HG02678 (cell line): Measurements from ENCODE around the gene FGF8.

Source experiments
- ATAC-seq: cut with Tn5 transposase; IDR thresholded peaks from one replicate; pipeline ENCODE4 v1.9.1; 2021; ENCODE audit warnings: mild to moderate bottlenecking, moderate library complexity; ENCODE audit not compliant: unreplicated experiment

FGF8 gene

DNA sequence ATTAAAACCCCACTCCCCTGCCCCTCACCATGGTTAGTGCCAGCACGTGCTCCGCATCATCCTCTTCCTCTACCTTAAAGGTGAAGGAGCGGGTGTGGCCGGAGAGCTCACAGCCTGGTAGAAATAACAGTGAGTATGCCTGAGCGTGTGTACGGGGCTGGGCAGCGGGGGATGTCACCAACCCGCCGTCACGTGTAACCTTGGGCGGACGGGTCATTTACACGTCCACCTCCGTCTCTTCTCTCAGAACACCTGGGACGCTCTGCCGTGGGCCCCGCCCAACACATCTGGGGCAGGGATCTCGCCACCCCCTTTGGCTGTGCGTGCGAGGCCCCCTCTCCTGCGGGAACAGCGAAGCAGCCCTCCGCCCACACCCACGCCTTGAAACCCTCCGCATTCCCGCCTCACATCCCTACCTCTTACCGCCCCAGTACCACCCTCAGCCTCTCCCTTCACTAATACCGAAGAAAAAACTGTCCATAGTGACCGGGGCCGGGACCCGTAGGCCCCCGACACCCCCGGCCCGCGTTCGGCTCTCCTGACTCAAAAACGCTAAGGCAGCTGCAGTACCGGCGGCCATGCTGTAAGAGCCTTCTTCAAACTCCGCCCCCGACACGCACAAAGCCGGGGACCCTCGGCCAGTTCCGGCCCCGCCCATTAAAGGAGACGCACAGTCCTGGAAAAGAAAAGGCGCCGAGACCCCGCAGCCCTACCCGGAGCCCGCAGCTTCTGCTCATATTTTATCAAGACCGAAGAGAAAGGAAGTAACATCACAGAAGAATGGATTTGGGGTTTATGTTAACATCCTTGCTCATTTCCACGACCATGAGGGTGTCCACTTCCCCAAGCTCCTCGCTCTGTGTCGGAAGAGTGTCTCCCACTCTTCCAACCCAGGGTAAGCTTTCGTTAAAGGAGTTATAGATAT, 7.2 kb upstream of the FGF8 start, which contains the start of gene NPM3:
TSS of gene NPM3 (minus strand) at position 636 of the 925 bp plus-strand sequence. CDS start at position 580, 56 bp downstream.
- peak; percentile 64 for ATAC-seq

DNA sequence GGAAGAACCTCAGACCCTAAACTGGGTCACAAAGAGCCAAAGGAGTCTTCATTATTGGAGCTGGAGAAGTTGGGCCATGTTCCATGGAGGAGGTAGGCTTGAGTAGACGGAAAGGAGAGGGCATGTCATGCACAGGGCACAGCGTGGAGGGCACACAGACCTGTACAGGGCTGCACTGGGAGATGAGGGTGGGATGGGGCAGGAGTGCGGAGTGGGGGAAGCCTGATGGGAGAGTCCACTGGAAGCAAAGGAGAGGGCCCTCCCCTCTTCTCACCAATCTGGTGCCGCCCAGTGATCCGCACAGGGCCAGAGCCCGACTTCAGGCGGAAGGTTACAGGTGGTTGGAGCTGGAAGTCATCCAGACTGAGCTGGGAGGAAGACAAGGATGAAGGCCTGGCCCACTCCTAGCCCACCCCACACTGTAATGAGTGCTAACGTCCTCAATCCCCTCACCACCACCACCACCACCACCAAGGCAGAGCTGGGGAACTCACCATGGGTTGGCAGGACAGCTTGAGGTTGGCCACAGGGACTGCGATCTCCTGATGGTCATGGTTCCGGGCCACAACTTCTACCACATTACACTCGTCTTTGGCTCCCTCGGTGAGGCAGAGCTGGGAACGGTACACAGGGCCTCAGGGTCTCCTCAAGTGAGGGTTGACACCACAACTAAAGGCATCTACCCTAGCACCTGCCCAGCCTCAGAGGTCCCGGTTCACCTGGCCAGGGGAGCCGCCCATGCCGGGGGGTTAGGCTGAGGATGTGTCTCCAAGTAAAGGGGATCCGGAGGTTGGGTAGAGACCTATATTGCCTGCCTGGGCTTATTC, 6.3 kb upstream of the FGF8 start:
- ATAC-seq: no peak

DNA sequence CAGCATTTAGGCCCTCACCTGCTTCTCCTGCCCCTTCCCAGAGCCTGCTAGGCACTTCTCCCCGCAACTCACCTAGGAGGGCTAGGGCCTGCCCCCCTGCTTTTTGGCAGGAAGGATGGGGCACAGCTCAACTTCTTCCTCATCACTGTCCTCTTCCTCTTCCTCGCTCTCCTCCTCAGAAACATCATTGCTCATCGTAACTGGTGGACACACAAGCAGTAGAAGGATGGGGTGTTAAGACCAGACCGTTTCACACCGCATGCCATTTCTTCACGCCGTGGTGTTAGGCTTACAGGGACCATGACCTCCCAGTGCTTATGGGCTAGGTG, 5.7 kb upstream of the FGF8 start:
- no peak for ATAC-seq

DNA sequence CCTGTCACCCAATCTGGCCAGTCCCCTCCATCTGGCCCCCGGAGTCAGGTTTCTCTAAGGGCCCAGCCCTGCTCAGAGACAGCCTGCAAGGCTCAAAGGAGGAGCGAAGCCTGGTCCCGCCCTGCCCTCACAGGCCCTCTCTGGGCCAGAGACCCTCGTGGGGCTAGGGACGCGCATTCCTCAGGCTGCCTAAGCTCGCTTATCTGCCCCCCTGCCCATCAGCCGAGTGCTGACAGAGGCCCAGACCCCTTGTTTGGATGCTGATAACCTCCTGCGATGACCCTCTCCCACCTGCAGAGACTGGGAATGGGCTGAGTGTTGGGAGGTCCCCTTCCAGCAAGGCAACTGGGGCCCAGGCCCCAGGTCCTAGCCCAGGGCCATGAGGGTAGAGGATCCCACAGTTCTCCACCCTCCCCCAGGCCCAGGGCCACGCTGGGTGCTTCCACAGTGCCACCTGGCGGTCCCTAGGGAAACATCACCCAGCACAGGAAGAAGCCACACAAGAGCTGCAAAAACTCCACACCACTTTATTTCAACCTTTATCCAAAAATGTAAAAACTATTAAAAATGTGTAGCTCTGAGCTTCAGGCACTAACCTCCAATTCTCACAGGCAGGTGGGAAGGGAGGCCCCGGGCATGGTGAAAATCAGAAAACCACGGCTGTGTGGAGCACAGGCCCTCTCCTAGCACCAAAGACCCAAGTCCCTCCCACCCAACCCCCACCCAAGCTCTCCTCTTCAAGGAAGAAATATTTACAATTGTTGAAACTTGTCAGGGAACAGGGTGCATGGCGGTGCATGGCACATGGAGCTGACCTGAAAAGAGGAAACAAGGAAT, 5.1 kb upstream of the FGF8 start:
- peak; percentile 32 for ATAC-seq

DNA sequence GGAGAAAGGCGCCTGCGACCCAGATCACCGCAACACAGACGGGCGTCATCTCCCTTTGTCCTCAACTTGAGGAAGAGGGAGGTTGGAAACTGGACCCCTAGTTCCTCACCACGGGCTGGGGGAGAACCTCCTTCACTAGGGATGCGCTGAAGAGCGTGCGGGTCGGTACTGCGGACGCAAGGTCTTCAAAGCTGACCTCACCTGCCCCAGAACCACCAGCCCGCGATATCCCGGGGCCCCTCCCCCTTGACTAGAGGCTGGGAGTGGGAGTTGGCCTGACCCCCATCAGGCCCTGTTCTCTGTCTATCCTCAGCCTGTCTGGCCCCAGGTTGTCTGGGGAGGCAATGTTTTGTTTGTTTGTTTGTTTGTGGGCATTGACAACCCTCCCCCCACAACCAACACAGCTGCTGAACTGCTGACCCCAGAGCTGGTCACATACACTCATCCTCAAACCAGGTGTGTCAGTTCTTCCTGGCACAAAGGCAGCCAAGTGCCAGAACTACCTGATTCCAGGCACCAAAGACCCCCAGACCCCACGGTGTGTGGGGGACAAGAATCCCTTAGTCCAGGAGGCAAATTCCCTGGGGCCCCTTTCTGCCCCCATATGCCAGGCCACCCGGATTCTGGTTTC, 4.4 kb upstream of the FGF8 start:
- ATAC-seq: no peak

DNA sequence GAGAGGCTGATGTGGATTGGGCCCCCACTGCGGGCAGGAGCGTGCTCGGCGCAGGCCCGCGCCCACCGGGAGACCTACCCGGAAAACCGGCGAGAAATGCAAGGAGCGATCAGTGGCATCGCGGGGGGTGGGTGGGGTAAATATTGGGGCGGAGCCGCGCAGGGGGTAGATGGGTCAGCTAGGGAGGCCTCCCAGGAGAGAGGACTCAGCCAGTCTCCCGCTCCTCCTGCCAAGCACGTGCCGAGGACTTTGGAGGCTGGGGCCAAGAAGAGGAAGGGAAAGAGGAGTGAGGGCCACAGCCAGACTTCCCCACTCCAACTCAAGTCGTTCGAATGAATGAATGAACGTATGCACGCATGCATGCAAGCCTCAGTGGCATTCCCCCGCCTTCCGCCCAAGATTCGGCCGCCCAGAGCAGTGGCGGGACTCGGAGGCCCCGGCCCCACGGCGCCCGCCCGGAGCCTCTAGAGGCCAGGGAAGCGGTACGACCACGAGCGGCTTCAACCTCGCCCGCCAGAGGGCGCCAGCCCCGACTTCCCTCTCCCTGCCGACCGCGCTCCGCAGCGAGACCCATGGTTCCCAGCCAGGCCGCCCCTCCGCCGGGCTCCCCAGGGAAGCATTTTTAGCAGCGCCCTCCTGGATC, 3.8 kb upstream of the FGF8 start:
- no peak for ATAC-seq

DNA sequence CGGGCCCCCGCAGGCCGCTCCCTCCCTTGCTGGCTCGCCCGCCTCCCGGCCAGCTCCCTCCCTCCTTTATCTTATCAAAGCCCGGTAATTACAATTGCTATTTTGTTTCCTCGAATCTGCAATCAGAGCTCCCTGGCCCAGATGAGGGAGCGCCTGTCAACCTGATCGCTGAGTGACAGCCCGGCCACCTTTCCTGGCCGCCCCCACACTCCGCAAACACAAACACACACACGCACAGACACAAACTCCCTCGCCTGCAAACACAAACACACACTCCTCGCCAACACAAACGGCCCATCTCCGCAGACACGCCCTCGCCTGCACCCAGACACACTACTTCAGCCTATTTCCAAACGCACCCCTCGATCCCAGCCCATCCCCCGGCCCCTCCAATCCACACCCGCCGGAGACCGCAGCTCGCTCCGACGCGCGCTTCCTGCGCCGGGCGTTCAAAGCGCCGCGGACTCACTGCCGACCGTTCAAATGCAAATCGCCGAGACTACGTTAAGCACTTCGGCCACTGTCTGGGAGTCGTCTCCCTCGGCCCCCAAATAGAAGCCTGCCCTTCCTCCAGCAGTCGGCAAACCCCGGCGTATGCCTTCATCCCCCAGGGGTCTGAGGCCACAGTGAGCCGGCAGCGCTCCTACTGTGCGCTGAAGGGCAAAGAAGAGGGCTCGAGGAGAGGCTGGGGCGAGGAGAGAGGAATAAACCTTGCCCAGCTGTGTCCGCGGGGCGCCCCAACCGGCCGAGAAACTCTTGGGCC, 3.0 kb upstream of the FGF8 start:
- no peak for ATAC-seq

DNA sequence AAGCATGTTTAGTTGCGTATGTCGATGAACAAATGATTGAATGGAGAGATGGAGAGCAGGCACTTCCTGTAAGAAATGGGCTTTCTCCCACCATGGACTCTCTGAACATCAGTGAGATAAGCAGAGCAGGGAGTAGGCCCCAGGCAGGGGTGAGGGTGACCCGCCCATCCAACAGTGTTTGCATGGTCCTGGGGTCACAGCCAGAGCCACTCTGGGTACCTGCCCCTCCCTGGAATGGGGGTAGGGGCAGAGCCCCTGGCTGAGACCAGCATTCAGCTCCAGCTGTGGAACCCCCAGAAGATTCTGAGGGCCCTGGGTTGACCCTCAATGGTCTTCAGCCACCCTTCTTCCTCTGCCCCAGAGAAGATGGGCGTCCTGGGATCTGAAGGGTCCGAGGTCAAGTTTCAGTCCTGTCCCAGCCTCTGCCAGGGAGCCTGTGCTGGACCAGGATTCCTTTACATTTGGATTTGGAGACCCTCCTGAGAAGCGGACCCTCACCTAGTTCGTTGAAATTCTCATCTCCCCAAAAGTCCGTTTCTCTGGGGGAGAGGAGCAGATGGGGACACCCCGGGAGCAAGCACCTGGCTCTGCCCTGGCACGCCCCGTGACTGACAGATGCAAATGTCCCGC, 2.4 kb upstream of the FGF8 start:
- ATAC-seq: no peak

DNA sequence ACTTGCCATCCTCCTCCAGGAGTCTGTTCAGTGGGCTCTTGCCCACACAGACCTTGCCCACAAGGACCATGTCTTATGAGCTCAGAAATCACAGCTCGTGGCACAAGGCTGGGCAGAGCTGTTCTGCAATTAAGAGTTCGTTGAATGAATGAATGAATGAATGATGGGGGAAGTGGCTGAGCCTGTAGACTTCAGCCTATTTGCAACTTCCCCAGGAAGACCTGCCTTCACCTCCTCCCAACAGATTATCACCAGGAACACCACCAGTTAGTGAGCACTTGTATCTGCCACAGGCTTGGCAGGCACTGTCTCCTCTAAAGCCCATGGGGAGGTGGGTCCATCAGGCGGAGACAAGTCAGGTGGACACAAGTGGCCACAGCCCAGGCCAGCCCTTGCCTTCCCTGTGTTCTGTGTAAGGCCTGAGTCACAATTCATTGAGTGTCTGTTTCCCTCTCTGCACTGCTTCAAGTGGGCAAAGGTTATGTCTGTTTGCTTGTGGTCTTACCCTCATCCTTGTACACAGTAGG, 1.8 kb upstream of the FGF8 start:
- no peak for ATAC-seq

DNA sequence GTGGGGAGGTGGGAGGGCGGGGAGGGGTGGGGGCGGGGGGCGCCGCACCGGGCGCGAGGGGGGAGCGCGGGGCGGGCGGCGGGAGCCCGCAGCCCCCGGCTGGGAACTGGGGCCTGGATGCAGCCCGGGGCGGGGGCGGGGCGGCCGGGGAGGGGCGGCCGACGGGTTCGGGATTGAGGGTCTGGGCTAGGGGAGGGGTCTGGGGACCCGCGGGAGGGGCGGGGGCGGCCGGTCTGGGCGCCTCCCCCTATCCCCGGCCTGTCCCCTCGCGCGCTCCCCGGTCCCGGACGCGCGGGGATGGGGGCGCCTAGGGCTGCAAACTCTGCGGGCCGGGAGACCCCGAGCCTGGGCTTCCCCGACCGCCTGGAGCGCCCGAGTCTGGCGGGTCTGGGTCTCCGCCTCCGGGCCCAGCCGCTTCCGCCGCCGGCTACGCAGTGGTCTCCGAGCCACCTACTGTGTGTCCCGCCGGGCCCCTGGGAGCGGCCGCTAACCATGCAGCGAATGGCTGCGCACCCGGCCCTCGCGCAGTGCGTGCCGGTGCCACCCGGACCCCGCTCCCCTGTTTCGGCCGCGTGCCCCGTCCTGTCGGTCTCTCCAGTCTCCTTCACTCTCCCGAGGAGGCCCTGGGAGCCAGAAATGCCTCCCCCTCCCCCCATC, 375 bp upstream of the FGF8 start:
- ATAC-seq: no peak

DNA sequence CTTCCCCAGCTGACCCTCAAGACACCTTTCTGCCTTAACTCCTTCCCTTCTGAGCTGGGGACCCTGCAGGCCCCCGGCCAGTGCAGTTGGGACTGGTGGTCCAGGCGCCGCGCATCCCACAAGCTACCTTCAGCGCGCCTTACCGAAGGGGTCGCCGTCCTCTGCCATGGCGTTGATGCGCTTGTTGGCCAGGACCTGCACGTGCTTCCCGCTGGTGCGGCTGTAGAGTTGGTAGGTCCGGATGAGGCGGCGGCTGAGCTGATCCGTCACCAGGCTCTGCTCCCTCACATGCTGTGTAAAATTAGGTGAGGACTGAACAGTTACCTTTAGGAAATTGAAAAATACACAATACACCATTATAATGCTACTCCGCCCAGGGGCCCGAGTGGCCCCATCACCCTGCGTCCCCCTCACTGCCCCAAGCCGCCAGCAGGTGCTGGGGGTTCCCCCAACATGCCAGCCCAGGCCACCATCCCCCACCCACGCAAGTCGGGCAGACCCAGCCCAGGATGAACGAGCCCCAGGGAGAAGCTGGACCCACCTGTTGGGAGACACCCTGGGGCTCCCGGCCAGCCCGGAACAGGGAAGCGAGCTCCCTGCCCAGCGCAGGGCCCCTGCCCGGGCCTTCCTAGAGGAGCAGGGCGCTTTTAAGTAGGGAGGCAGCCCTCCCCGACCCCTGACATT, 1.2 kb downstream of the FGF8 start:
- ATAC-seq: no peak

DNA sequence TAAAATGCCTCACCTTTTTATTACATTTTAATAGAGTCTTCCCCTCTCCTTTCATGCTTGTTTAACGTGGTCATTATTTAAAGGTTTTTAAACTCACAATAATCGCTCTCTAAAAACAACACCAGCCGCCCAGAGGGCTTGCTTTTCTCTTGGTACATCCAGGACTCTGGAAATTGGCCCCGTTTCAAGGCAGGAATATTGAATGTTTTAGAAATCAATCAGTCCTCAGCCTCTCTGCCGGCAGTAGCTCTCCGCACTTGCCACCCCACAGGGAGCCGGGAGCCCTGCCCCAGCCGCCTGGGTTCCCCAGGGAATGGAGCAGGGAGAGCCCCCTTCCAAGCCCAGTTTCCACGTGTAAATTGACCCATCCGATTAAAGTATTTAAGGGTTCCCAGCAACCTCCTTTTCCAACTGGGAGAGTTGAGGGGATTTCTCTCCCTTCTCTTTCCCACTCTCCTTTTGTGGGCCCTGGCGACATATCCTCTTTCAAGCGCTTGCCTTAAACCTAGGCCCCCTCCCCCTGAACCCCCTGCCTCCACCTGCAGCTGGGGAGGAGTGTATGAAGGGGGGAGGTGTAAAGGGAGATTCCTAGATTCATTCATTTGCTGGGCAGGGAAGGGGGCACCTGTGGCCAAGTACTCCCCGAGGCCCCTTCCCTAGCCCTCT, 1.9 kb downstream of the FGF8 start:
- ATAC-seq: no peak

DNA sequence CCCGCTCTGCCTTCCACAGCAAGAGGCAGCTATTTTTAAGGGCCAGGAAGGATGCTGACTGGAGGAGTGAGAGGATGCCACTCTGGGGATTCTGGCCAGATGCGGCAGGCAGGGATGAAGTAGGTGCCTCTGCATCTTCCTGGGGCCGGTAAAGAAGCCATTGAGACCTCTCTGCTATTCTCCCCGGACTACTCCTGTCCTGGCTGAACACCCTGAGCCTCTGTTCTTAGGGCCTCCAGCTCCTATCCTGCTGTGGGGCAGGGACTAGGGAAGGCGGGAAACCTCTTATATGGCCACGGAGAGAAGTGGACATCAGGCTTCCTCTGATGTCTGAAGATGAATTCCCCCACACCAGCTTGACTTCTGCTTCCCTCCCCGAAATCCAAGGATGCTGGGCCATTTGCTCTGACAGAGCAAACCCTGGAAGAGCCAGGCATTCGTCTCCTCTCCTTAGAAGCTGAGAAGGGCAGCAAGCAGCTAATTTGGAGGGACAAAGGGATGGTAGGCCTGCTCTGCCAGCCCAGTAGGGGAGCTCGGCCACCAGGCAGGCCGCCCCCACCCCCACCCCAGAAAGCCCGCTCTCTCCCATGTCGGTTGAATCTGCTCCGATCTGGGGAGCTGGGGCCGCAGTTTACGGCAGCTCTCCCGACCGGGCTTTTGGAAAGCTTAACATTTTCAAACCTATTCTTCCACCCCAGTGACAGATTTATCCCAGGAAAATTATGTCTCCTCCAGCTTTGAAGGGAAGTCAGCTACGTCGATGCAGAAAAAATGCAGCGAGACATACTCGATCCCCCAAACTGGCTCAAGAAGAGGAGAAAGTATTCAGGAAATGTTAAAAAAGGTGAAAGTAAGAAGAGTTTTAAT, 2.8 kb downstream of the FGF8 start:
- ATAC-seq: no peak

DNA sequence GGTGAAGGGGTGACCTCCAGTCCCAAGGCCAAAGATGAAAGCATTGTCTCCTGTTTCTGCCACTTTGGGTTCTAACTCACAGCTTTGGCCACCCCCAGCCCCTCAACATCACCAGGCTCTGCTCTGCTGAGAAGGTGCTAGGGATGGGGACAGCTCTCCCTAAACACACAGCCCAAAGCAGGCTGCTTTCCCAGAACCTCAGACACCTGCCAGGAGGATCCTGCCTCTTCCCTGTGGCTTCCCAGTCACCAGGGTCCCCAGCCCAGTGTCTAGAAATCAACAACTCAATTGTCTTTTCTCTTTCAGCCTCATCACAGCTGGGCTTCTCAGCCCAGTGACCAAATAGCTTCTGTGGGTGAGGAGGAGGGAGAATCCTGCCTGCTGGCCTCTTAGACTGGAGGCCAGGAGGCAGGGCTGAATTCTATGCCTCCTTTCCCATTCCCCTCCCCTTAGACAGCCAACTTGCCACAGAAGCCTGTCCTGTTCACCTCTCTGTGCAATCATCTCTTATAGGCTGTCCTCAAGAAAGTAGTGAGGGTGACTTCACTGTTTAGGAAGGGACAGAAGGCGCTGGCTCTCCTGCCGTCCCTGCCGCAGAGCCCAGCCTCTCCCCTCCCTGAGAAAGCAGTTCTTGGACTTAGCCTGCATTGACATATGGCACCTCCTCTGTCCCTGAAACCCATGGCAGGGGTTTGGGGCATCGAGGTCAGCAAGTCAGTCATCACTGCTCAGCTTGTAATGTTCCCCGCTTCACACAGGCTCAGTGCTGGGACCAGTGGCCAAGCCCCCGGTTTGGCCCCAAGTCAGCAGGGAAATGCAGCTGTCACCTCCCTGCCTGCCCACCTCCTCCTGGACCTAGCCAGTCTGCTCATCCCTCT, 3.7 kb downstream of the FGF8 start:
- no peak for ATAC-seq

DNA sequence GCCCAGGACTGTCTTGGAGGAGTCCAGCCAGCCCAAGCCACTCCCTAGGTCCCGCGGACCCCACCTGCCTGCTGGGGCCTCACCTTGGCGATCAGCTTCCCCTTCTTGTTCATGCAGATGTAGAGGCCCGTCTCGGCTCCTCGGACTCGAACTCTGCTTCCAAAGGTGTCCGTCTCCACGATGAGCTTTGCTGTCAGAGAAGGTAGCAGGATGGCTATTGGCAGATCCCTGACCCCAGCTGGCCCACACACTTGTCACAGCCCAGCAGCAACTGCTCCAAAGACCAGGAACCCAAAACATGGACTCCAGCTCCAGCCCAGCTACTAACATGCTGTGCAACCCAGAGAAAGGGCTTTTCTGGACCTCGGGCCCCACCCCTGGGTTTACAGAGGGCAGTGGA, 4.5 kb downstream of the FGF8 start:
- ATAC-seq: no peak
